ENCODE measurements around the gene MAEA.

MAEA gene

GRCh38 chr4:1261107-1261928 lies 28.4 kb upstream of the MAEA start:
- Histone ChIP-seq H3K27ac (ENCODE audit: low read depth in 2 of 2, low read length in 2 of 2) (no peak overlapping the region), H3K9ac (ENCODE audit: low read depth in 1 of 2, low read length in 2 of 2) (no peak overlapping the region), H3K36me3 (ENCODE audit: control insufficient read depth in 2 of 2, insufficient read depth in 2 of 2, low read length in 2 of 2) (no peaks in the 10 kb centered on the region), H3K4me1 (ENCODE audit: control insufficient read depth in 2 of 2, insufficient read depth in 2 of 2, low read length in 2 of 2) (no peaks in the 10 kb centered on the region), H3K9me3 (ENCODE audit: control insufficient read depth in 2 of 2, low read length in 2 of 2) (no peaks in the 10 kb centered on the region), H3K27me3 (ENCODE audit: control insufficient read depth in 2 of 2, insufficient read depth in 2 of 2, low read length in 2 of 2) (no peaks in the 10 kb centered on the region), H3K4me3 (ENCODE audit: low read length in 2 of 2) (no peak overlapping the region)

- no peak overlapping the region for H3K27ac ChIP-seq (ENCODE audit: low read depth in 2 of 2, low read length in 2 of 2)
- no peaks in the 10 kb centered on the region for H3K27me3 ChIP-seq (ENCODE audit: control insufficient read depth in 2 of 2, insufficient read depth in 2 of 2, low read length in 2 of 2)
- no peak overlapping the region for H3K9ac ChIP-seq (ENCODE audit: low read depth in 1 of 2, low read length in 2 of 2)
- H3K9me3 ChIP-seq (ENCODE audit: control insufficient read depth in 2 of 2, low read length in 2 of 2) = no peaks in the 10 kb centered on the region
- H3K4me3 ChIP-seq (ENCODE audit: low read length in 2 of 2) = no peak overlapping the region
- no peaks in the 10 kb centered on the region for H3K36me3 ChIP-seq (ENCODE audit: control insufficient read depth in 2 of 2, insufficient read depth in 2 of 2, low read length in 2 of 2)
- H3K4me1 ChIP-seq (ENCODE audit: control insufficient read depth in 2 of 2, insufficient read depth in 2 of 2, low read length in 2 of 2) = no peaks in the 10 kb centered on the region
Measured at GRCh38 chr4:1264942-1265341, 24.7 kb upstream of the MAEA start.

DNA sequence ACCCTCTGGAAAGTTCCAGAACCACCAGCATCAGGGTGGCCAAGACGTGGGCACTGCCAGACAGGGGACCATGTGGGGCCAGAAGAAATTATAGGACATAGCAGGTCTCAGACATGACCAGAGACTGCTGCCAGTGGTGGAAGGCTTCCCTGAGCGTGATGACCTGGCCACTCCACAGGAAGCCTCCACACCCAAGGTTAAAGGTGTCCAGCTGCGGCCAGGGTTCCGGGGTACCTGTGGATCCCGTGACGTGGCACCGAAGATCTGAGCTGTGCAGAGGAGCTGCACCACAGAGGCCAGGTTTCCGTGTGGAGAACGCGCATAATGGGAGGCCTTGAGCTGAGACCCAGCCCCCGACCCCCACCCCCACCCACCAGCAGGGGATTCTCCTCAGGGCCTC lies 24.3 kb upstream of the MAEA start:
- no peak overlapping the region for H3K4me3 ChIP-seq (ENCODE audit: low read length in 2 of 2)
- H3K9me3 ChIP-seq (ENCODE audit: control insufficient read depth in 2 of 2, low read length in 2 of 2) = no peaks in the 10 kb centered on the region
- no peaks in the 10 kb centered on the region for H3K27me3 ChIP-seq (ENCODE audit: control insufficient read depth in 2 of 2, insufficient read depth in 2 of 2, low read length in 2 of 2)
- no peak overlapping the region for H3K27ac ChIP-seq (ENCODE audit: low read depth in 2 of 2, low read length in 2 of 2)
- H3K9ac ChIP-seq (ENCODE audit: low read depth in 1 of 2, low read length in 2 of 2) = no peak overlapping the region
- no peaks in the 10 kb centered on the region for H3K36me3 ChIP-seq (ENCODE audit: control insufficient read depth in 2 of 2, insufficient read depth in 2 of 2, low read length in 2 of 2)
- no peaks in the 10 kb centered on the region for H3K4me1 ChIP-seq (ENCODE audit: control insufficient read depth in 2 of 2, insufficient read depth in 2 of 2, low read length in 2 of 2)

GRCh38 chr4:1266881-1267763 lies 22.6 kb upstream of the MAEA start:
- no peak overlapping the region for H3K4me3 ChIP-seq (ENCODE audit: low read length in 2 of 2)
- no peaks in the 10 kb centered on the region for H3K36me3 ChIP-seq (ENCODE audit: control insufficient read depth in 2 of 2, insufficient read depth in 2 of 2, low read length in 2 of 2)
- no peak overlapping the region for H3K9ac ChIP-seq (ENCODE audit: low read depth in 1 of 2, low read length in 2 of 2)
- no peaks in the 10 kb centered on the region for H3K4me1 ChIP-seq (ENCODE audit: control insufficient read depth in 2 of 2, insufficient read depth in 2 of 2, low read length in 2 of 2)
- H3K27ac ChIP-seq (ENCODE audit: low read depth in 2 of 2, low read length in 2 of 2) = no peak overlapping the region
- no peaks in the 10 kb centered on the region for H3K27me3 ChIP-seq (ENCODE audit: control insufficient read depth in 2 of 2, insufficient read depth in 2 of 2, low read length in 2 of 2)
- no peaks in the 10 kb centered on the region for H3K9me3 ChIP-seq (ENCODE audit: control insufficient read depth in 2 of 2, low read length in 2 of 2)

DNA sequence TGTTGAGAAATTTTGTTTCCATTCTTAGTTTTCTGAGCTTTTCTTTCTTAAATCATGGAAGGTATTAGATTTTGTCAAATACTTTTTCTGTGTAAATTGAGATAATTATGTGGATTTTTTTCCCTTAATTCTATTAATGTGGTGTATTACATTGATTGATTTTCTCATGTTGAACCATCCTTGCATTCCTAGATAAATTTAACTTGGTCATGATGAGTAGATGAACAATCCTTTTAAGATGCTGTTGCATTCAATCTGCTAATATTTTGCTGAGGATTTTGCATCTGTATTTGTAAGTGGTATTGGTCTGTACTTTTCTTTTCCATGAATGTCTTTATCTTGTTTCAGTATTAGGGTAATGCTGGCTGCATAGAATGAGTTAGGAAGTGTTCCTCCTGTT lies 20.5 kb upstream of the MAEA start:
- Histone ChIP-seq H3K27me3 (ENCODE audit: control insufficient read depth in 2 of 2, insufficient read depth in 2 of 2, low read length in 2 of 2) (no peaks in the 10 kb centered on the region), H3K36me3 (ENCODE audit: control insufficient read depth in 2 of 2, insufficient read depth in 2 of 2, low read length in 2 of 2) (no peaks in the 10 kb centered on the region), H3K4me3 (ENCODE audit: low read length in 2 of 2) (no peak overlapping the region), H3K27ac (ENCODE audit: low read depth in 2 of 2, low read length in 2 of 2) (no peak overlapping the region), H3K9ac (ENCODE audit: low read depth in 1 of 2, low read length in 2 of 2) (no peak overlapping the region), H3K9me3 (ENCODE audit: control insufficient read depth in 2 of 2, low read length in 2 of 2) (no peaks in the 10 kb centered on the region), H3K4me1 (ENCODE audit: control insufficient read depth in 2 of 2, insufficient read depth in 2 of 2, low read length in 2 of 2) (no peaks in the 10 kb centered on the region)

DNA sequence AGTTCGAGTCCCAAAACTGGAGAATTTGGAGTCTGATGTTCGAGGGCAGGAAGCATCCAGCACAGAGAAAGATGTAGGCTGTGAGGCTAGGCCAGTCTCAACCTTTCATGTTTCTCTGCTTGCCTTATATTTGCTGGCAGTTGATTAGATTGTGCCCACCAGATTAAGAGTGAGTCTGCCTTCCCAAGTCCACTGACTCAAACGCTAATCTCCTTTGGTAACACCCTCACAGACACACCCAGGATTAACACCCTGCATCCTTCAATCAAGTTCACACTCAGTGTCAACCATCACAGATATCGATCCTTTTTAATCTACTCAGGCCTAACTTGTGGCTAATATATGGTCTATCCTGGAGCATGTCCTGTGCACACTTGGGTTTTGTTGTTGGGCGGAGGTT lies 18.0 kb upstream of the MAEA start:
- no peak overlapping the region for H3K4me3 ChIP-seq (ENCODE audit: low read length in 2 of 2)

GRCh38 chr4:1274871-1275270 lies 14.8 kb upstream of the MAEA start:
- Histone ChIP-seq H3K9me3 (ENCODE audit: control insufficient read depth in 2 of 2, low read length in 2 of 2) (no peaks in the 10 kb centered on the region), H3K9ac (ENCODE audit: low read depth in 1 of 2, low read length in 2 of 2) (no peak overlapping the region), H3K27ac (ENCODE audit: low read depth in 2 of 2, low read length in 2 of 2) (no peak overlapping the region), H3K4me3 (ENCODE audit: low read length in 2 of 2) (no peak overlapping the region), H3K36me3 (ENCODE audit: control insufficient read depth in 2 of 2, insufficient read depth in 2 of 2, low read length in 2 of 2) (no peaks in the 10 kb centered on the region), H3K4me1 (ENCODE audit: control insufficient read depth in 2 of 2, insufficient read depth in 2 of 2, low read length in 2 of 2) (no peaks in the 10 kb centered on the region), H3K27me3 (ENCODE audit: control insufficient read depth in 2 of 2, insufficient read depth in 2 of 2, low read length in 2 of 2) (no peaks in the 10 kb centered on the region)

More for the DNA sequence above, 18.0 kb upstream of the MAEA start:
- Histone ChIP-seq H3K4me1 (ENCODE audit: control insufficient read depth in 2 of 2, insufficient read depth in 2 of 2, low read length in 2 of 2) (no peaks in the 10 kb centered on the region), H3K27me3 (ENCODE audit: control insufficient read depth in 2 of 2, insufficient read depth in 2 of 2, low read length in 2 of 2) (no peaks in the 10 kb centered on the region), H3K9me3 (ENCODE audit: control insufficient read depth in 2 of 2, low read length in 2 of 2) (no peaks in the 10 kb centered on the region), H3K36me3 (ENCODE audit: control insufficient read depth in 2 of 2, insufficient read depth in 2 of 2, low read length in 2 of 2) (no peaks in the 10 kb centered on the region), H3K9ac (ENCODE audit: low read depth in 1 of 2, low read length in 2 of 2) (no peak overlapping the region), H3K27ac (ENCODE audit: low read depth in 2 of 2, low read length in 2 of 2) (no peak overlapping the region)

- Histone ChIP-seq H3K27ac (ENCODE audit: low read depth in 2 of 2, low read length in 2 of 2) (no peak overlapping the region), H3K36me3 (ENCODE audit: control insufficient read depth in 2 of 2, insufficient read depth in 2 of 2, low read length in 2 of 2) (no peaks in the 10 kb centered on the region), H3K9me3 (ENCODE audit: control insufficient read depth in 2 of 2, low read length in 2 of 2) (no peaks in the 10 kb centered on the region), H3K27me3 (ENCODE audit: control insufficient read depth in 2 of 2, insufficient read depth in 2 of 2, low read length in 2 of 2) (no peaks in the 10 kb centered on the region), H3K4me3 (ENCODE audit: low read length in 2 of 2) (no peak overlapping the region), H3K4me1 (ENCODE audit: control insufficient read depth in 2 of 2, insufficient read depth in 2 of 2, low read length in 2 of 2) (no peaks in the 10 kb centered on the region), H3K9ac (ENCODE audit: low read depth in 1 of 2, low read length in 2 of 2) (no peak overlapping the region)
Measured at GRCh38 chr4:1276984-1277383, 12.7 kb upstream of the MAEA start.

DNA sequence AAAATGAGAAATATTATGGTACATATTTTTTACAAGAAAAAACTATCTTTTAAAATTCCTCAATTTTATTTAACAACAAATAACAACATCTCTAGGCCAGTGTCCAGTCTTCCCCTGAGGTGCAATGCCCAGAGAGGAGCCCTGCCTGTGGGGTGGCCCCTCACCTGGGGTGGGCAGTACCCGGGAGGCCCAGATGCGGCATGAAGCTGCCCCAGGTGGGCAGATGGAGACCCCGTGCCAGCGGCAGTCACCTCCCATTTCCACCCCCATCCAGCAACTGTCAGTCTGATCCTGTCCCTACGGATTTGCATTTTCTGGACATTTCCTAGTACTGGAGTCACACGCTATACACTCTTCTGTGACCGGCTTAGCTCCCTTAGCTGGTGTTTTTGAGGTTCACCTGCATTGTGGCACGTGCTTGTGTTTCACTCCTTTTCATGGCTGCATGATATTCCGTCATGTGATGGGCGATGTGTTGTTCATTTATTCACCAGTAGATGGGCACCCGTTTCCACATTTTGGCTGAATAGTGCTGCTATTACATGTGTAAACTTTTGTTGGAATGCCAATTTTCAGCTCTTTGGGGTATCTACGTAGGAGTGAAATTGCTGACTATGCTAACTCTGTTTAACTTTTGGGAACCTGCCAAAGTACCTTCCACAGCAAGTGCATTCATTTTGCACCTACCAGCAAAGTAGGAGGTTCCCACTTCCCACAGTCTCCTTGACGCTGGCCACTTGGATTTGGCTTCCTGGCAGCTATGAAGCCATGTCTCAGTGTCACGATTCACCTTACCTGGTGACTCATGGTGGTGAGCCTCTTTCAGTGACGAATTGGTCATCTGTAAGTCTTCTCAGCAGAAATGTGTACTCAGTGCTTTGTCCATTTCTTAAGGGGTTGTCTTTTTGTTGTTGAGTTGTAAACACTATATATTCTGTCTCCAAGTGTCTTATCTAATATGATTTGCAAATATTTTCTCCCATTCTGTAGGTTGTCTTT lies 11.7 kb upstream of the MAEA start:
- no peak overlapping the region for H3K27ac ChIP-seq (ENCODE audit: low read depth in 2 of 2, low read length in 2 of 2)
- H3K4me3 ChIP-seq (ENCODE audit: low read length in 2 of 2) = no peak overlapping the region
- no peaks in the 10 kb centered on the region for H3K4me1 ChIP-seq (ENCODE audit: control insufficient read depth in 2 of 2, insufficient read depth in 2 of 2, low read length in 2 of 2)

More for the DNA sequence above, 11.7 kb upstream of the MAEA start:
- Histone ChIP-seq H3K9ac (ENCODE audit: low read depth in 1 of 2, low read length in 2 of 2) (no peak overlapping the region), H3K9me3 (ENCODE audit: control insufficient read depth in 2 of 2, low read length in 2 of 2) (no peaks in the 10 kb centered on the region), H3K27me3 (ENCODE audit: control insufficient read depth in 2 of 2, insufficient read depth in 2 of 2, low read length in 2 of 2) (no peaks in the 10 kb centered on the region), H3K36me3 (ENCODE audit: control insufficient read depth in 2 of 2, insufficient read depth in 2 of 2, low read length in 2 of 2) (no peaks in the 10 kb centered on the region)

Data from mucosa of rectum (tissue), 2 donors.